Epidermal melanocyte (primary cell): ENCODE results near the gene TTC5.
"Not testable (repeated sequence)": the region's sequence is repeated elsewhere in the genome, so short reads cannot be mapped to it uniquely, and the experiment has no call there.

Source experiments
- DNase-seq: peaks from one replicate; pipeline ENCODE4 v3.0.0; 2011; ENCODE audit warnings: low spot score; ENCODE audit not compliant: insufficient read length

The TTC5 gene

DNA sequence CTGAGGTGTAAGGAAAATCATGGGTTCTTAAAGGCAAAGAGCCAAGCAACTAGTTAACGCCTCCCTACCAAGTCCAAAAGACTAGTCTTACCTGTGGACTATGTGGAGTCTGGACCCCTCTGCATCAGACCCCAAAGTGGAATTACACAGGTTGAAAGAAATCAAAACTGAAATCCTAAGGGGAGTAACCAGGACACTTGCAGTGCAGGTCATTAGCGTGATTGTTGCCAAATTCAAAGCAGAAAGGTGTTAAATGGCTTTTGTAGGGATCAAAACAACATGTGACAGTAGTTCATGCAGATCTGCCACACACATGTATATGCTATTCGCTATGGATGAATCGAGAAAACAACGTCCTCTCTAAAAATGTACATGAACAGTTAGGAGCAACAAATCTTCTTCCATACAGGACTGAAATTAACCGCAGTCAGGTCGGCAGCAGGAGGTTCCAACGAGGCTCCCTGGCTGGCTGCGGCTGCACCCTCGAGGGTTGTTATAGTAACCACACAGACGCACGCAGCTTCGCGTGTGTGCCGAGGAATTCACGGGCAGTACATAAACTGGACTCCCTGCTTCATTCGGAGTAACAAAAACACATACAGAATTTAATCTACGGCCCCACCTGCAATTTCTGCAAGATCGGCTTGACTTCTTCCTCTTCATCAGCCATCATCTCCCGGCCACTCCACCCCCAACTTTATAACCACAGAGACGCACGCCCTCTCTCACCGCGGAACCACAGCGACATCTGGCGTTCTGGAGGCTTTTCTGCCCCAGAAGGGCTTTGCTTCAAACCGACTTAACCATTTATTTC, at the start of gene TTC5:
TTC5 (minus strand) TSS at position 687 of the 814 bp plus-strand sequence; CDS start at position 673, 14 bp downstream.
- DNase-seq, result peak; percentile 88

DNA sequence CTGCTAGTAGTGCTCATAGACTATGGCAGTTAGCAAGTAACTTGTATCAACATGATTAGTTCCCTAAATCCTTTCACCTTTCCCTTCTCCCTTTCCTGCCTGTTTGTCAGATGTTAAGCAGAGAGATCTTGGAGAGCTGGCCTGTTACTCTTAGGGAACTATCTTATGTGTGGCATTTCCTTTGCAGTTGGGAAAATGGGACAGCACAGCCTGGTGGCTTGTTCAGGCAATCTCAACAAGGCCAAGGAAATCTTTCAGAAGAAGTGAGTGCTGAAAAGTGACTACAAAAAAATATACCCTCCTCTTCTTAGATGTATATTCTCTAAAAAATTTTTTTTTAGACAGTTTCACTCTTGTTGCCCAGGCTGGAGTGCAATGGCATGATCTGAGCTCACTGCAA, 45.1 kb upstream of the TTC5 start:
- DNase-seq, result no peak

GRCh38 chr14:20350282-20350681, 44.5 kb upstream of the TTC5 start:
- DNase-seq, result no peak

DNA sequence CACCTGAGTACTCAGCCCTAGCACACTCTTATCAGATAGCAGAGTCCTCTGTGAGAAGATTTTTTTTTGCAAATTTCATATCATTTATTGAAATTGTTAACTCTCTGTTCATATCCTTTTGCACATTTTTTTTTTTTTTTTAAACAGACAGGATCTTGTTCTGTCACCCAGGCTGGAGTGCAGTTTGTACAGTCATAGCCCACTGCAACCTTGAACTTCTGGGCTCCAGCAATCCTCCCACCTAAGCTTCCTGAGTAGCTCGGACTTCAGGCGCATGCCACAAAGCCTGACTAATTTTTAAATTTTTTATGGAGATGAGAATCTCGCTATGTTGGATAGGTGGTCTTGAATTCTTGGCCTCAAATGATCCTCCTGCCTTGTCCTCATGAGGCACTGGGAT, 42.0 kb upstream of the TTC5 start:
- no peak for DNase-seq

- DNase-seq, result no peak
Observed at GRCh38 chr14:20346713-20347112, 41.0 kb upstream of the TTC5 start.

- no peak for DNase-seq
Observed at GRCh38 chr14:20345366-20345765, 39.6 kb upstream of the TTC5 start.

- no peak for DNase-seq
Observed at GRCh38 chr14:20343862-20344220, 38.1 kb upstream of the TTC5 start.

DNA sequence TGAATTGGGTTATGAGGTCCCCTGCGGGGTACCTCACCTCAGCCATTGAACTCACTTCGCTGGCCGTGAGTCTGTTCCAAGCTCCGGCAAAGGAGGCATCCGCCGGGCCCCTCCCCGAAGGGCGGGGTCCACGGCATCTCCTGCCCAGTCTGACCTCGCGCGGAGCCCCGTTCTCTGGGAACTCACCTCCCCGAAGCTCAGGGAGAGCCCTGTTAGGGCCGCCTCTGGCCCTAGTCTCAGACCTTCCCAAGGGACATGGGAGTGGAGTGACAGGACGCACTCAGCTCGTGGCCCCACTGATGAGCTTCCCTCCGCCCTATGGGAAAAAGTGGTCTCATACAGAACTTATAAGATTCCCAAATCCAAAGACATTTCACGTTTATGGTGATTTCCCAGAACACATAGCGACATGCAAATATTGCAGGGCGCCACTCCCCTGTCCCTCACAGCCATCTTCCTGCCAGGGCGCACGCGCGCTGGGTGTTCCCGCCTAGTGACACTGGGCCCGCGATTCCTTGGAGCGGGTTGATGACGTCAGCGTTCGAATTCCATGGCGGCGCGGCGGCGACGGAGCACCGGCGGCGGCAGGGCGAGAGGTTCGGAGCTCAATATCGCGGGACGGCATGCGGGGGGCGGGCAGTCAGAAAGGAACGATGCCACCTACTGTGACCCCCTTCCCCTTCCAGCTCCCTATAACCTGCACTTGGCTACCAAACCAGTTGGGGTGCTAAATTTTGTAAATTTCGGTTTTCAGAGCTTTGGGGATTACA, 37.5 kb upstream of the TTC5 start, which contains the start of gene PARP2:
PARP2 (plus strand) TSS at position 544 of the 770 bp plus-strand sequence; CDS start at position 551, 7 bp downstream.
- DNase-seq, result peak; percentile 75

GRCh38 chr14:20341646-20342045, 35.9 kb upstream of the TTC5 start:
- DNase-seq, result no peak

- DNase-seq, result not testable (repeated sequence)
Observed at GRCh38 chr14:20341032-20341431, 35.3 kb upstream of the TTC5 start.

DNA sequence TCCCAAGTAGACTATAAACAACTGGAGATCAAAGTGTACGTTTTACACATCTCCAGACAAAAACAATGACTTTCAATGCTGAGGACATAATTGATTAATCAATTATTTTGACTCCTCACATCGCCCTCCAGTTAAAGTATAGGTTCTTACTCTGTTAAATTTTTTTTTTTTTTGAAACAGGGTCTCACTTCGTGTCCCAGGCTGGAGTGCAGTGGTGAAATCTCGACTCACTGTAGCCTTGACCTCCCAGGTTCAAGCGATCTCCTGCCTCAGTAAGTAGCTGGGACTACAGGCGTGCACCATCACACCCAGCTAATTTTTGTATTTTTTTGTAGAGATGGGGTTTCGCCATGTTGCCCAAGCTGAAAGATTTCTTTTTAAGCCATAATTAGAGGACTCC, 28.3 kb upstream of the TTC5 start:
- DNase-seq, result no peak

DNA sequence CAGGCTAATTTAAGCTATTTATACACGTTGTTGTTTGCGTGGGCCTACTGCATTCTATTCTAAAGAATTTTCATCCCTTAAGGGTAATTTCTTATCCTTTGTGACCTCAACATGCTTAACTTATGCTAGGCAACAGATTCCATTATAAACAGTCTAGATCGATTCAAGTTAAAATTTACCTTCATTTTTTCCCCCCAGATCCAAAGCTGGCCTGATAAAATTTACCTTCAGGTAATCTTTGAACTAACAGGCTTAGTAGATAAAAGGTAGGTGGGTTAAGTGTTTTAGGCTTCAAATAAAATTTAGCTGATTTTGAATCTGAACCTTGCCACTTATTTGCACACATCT, 27.7 kb upstream of the TTC5 start:
- no peak for DNase-seq

- DNase-seq, result peak; percentile 92
Observed at GRCh38 chr14:20332788-20333493, 27.2 kb upstream of the TTC5 start, which contains the start of gene CCNB1IP1. CCNB1IP1 (minus strand) TSS chr14:20333279; CDS start chr14:20316523, 16,756 bp downstream.

DNA sequence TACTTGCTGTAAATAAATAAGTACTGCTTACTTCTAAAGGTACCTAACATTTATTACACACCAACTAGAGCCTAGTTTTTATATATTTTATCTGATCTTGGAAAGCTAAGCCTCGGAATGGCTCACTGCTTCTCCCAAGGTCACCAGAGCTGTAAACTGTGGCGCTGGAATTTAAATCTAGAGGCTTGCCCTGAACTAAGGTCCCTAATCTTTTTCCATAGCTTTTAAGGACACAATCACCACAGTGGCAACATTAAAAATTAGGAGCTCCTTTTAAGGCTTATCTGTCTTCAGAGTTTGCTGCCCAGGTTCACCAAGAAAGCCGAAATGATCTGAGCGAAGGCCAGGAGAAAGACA, 26.7 kb upstream of the TTC5 start:
- no peak for DNase-seq

- no peak for DNase-seq
Observed at GRCh38 chr14:20331053-20331613, 25.4 kb upstream of the TTC5 start.

DNA sequence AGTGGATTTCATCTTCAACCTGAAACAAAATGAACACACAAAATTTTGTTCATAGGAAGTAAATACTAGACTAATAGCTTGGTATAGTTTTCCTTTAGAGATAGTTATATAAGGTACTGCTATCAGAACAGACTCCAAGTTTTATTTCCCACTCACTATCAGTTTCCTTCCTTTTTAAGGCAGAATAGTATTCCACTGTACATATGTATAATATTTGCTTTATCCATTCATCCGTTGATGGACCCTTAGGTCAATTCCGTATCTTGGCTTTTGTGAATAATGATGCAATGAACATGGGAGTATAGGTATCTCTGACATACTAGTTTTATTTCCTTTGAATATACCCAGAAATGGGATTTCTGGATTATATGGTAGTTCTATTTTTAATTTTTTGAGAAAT, 23.6 kb upstream of the TTC5 start:
- no peak for DNase-seq

DNA sequence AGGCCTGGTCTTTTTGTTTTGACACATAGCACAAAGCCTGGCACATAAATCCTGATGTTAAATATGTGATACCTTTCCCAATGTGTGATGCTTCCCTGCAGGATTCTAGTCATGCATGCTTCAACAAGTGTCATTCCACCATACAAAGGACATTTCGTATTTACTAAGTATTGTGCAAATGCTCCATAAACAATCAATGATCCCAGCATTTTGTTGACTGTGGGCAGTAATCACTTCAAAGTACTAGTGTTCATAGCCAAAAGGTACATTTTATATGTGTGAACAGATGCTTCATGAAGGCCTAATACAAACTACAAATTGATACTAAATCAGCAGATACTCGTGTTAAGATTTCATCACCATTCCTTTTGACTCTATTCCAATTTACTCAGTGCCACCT, 23.0 kb upstream of the TTC5 start:
- DNase-seq, result no peak

GRCh38 chr14:20327005-20327869, 21.5 kb upstream of the TTC5 start:
- DNase-seq, result peak; percentile 71

DNA sequence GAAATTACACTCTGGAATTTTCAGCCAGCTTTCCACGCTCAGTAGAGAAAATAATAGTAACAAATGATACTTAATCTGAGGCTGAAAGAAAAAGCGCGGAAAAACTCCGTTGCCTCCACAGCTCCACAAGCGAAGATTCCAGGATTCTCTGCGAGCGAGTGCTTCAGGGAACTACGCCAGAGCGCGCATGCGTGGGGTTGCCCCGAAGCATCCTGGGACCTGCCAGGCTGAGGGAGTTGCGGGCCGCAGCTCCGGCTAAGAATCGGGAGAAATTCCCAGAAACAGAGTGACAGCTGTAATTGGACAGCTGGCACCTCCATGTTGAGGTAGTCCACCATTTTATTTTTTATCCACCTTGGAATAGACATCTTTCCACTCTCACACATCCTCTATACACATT, 12.0 kb upstream of the TTC5 start:
- DNase-seq, result no peak

DNA sequence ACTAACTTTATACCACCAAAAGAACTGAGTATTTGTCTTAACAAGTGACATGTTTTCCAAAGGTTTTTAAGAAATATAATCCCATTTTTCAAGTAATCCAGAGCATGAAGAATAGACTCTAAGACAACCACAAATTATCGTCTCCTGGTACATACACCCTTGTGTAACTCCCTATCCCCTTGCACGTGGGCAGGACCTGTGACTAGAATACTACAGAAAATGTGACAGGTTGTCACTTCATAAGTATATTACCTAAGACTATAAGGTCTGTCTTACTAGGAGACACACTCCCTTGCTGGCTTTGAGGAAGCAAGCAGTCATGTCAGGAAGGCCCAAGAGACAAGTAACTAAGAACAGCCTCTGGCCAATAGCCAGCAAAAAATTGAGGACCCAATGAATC, 8.3 kb upstream of the TTC5 start:
- no peak for DNase-seq

GRCh38 chr14:20306079-20306423, 300 bp upstream of the TTC5 start:
- DNase-seq, result no peak
